A549 (cell line): ENCODE measurements around the gene PLCB1. TPM values are rescaled to one million over a fixed set of nuclear protein-coding genes. Genes with fewer than 3 reads are reported as not detected.

ENCODE experiments used
- ATAC-seq, 2 experiments: fragments of 200-7000 bp in 1 of 2; fragments of >200 bp in 1 of 2; cut with Nextera tagmentation in 1 of 2; cut with Tn5 transposase in 1 of 2; 3 replicates each; pipeline versions ENCODE4 v1.8.0 to v1.9.1; 2018 to 2020; ENCODE audit warnings: mild to moderate bottlenecking in 1 of 2, moderate library complexity in 1 of 2
- CTCF ChIA-PET: fragments of 300-600 bp; sonication (Branson Sonifier 250); formaldehyde crosslinking; extraction: SDS; loops from one replicate; lab custom pipeline; 2021; ENCODE audit warnings: antibody characterized with exemption, inconsistent platforms; lab: Yijun Ruan, JAX
- POLR2A ChIA-PET: fragments of 350-600 bp; formaldehyde crosslinking; extraction: SDS; loops from one replicate; lab custom pipeline; 2021; ENCODE audit warnings: antibody characterized with exemption, inconsistent platforms; lab: Yijun Ruan, JAX
- DNase-seq, 2 experiments: peaks; one replicate each; pipeline versions ENCODE4 v3.0.0 to v3.0.0-alpha.2; 2011 to 2016; ENCODE audit warnings: low read depth in 1 of 2, low spot score in 1 of 2
- FAIRE-seq: peaks from 2 replicates; lab custom pipeline; 2011; peaks lifted over from hg19 to GRCh38; lab: Jason Lieb, UNC
- H3K27ac ChIP-seq, 2 experiments: fragments of >200 bp; sonication (Bioruptor Twin); formaldehyde crosslinking; 3 replicates each; pipeline ENCODE4 v1.5.1; 2016 to 2017
- H3K4me1 ChIP-seq: fragments of >200 bp; sonication (Bioruptor Twin); formaldehyde crosslinking; 3 replicates; pipeline ENCODE4 v1.6.1; 2016
- H3K4me2 ChIP-seq: fragments of >200 bp; sonication (Bioruptor Twin); formaldehyde crosslinking; 3 replicates; pipeline ENCODE4 v1.6.1; 2016
- H3K4me3 ChIP-seq: fragments of >200 bp; sonication (Bioruptor Twin); formaldehyde crosslinking; 3 replicates; pipeline ENCODE4 v1.5.1; 2016
- H3K9me3 ChIP-seq: fragments of >200 bp; sonication (Bioruptor Twin); formaldehyde crosslinking; 3 replicates; pipeline ENCODE4 v1.6.1; 2016
- CBX8 ChIP-seq: fragments of 200-600 bp; sonication (generic); IDR thresholded peaks from 2 replicates; pipeline ENCODE4 v1.6.1; 2016
- CTCF ChIP-seq: fragments of >200 bp; sonication (Bioruptor Twin); formaldehyde crosslinking; IDR thresholded peaks from 3 replicates; pipeline ENCODE4 v1.5.1; 2016
- E2F6 ChIP-seq: IDR thresholded peaks from 2 replicates; pipeline ENCODE4 v1.6.1; 2012; ENCODE audit warnings: low read depth, borderline replicate concordance
- EP300 ChIP-seq, 2 experiments: fragments of >200 bp; sonication (Bioruptor Twin); formaldehyde crosslinking; IDR thresholded peaks; 2 replicates in 1 of 2; 3 replicates in 1 of 2; pipeline ENCODE4 v1.6.1; 2016 to 2017
- FOSB ChIP-seq: fragments of 250-450 bp; sonication (Bioruptor Pico); IDR thresholded peaks from 2 replicates; pipeline ENCODE4 v1.5.0; 2020; ENCODE audit warnings: mild to moderate bottlenecking, moderate library complexity
- GATA3 ChIP-seq: IDR thresholded peaks from 2 replicates; pipeline ENCODE4 v1.6.1; 2012; ENCODE audit warnings: borderline replicate concordance
- HEYL ChIP-seq: fragments of 250-450 bp; sonication (Bioruptor Pico); IDR thresholded peaks from 2 replicates; pipeline ENCODE4 v1.8.0; 2021; ENCODE audit warnings: mild to moderate bottlenecking, moderate library complexity
- HOXA7 ChIP-seq: fragments of 250-450 bp; sonication (Bioruptor Pico); IDR thresholded peaks from 2 replicates; pipeline ENCODE4 v1.5.0; 2020; ENCODE audit warnings: mild to moderate bottlenecking, moderate library complexity
- JUNB ChIP-seq: fragments of >200 bp; sonication (Bioruptor Twin); formaldehyde crosslinking; IDR thresholded peaks from 2 replicates; pipeline ENCODE4 v1.6.1; 2016
- KDM1A ChIP-seq: fragments of 200-600 bp; sonication (generic); IDR thresholded peaks from 2 replicates; pipeline ENCODE4 v1.6.1; 2016; ENCODE audit warnings: low read depth, mild to moderate bottlenecking
- MAX ChIP-seq: IDR thresholded peaks from 2 replicates; pipeline ENCODE4 v1.6.1; 2012
- MAZ ChIP-seq: fragments of 150-350 bp; IDR thresholded peaks from 2 replicates; pipeline ENCODE4 v1.6.1; 2014; ENCODE audit warnings: antibody characterized with exemption, low read depth, low read length, borderline replicate concordance
- NFE2L2 ChIP-seq: fragments of 150-350 bp; conservative IDR thresholded peaks from 2 replicates; pipeline ENCODE4 v1.6.1; 2014; ENCODE audit warnings: low read length
- NR3C1 ChIP-seq: fragments of >200 bp; sonication (Bioruptor Twin); formaldehyde crosslinking; IDR thresholded peaks from 3 replicates; pipeline ENCODE4 v1.6.1; 2017
- PBX3 ChIP-seq: IDR thresholded peaks from 2 replicates; pipeline ENCODE4 v1.6.1; 2012
- PHF8 ChIP-seq: fragments of 200-600 bp; sonication (generic); IDR thresholded peaks from 2 replicates; pipeline ENCODE4 v1.6.1; 2016; ENCODE audit warnings: low read depth, mild to moderate bottlenecking, antibody characterized with exemption, moderate library complexity, borderline replicate concordance
- RAD21 ChIP-seq, 2 experiments: fragments of >200 bp in 1 of 2; sonication (Bioruptor Twin) in 1 of 2; formaldehyde crosslinking in 1 of 2; IDR thresholded peaks in 1 of 2; conservative IDR thresholded peaks in 1 of 2; 2 replicates in 1 of 2; 3 replicates in 1 of 2; pipeline ENCODE4 v1.6.1; 2012 to 2018; ENCODE audit warnings: inconsistent platforms in 1 of 2
- RARB ChIP-seq: fragments of 250-450 bp; sonication (Bioruptor Pico); IDR thresholded peaks from 2 replicates; pipeline ENCODE4 v1.8.0; 2021; ENCODE audit warnings: mild to moderate bottlenecking, moderate library complexity
- RCOR1 ChIP-seq: fragments of 150-350 bp; IDR thresholded peaks from 2 replicates; pipeline ENCODE4 v1.6.1; 2014; ENCODE audit warnings: antibody characterized with exemption, low read length, low read depth
- REST ChIP-seq: fragments of 200-600 bp; sonication (generic); IDR thresholded peaks from 2 replicates; pipeline ENCODE4 v1.6.1; 2016; ENCODE audit warnings: antibody characterized with exemption, mild to moderate bottlenecking, moderate library complexity
- TFCP2L1 ChIP-seq: fragments of 250-450 bp; sonication (Bioruptor Pico); IDR thresholded peaks from 2 replicates; pipeline ENCODE4 v1.5.0; 2021; ENCODE audit warnings: mild to moderate bottlenecking
- USF2 ChIP-seq: fragments of 450-650 bp; IDR thresholded peaks from 2 replicates; pipeline ENCODE4 v1.6.1; 2014; ENCODE audit warnings: antibody characterized with exemption
- ZNF302 ChIP-seq: fragments of 250-450 bp; sonication (Bioruptor Pico); IDR thresholded peaks from 2 replicates; pipeline ENCODE4 v1.9.0; 2021; ENCODE audit warnings: inconsistent platforms, mild to moderate bottlenecking, moderate library complexity
- ZSCAN20 ChIP-seq: fragments of 250-450 bp; sonication (Bioruptor Pico); IDR thresholded peaks from 2 replicates; pipeline ENCODE4 v1.8.0; 2022; ENCODE audit warnings: mild to moderate bottlenecking, moderate library complexity
- WGBS: methylation state at CpG from one replicate; pipeline ENCODE4 v1.1.6; 2017; ENCODE audit errors: missing lambda C conversion rate; 5-methylcytosine and 5-hydroxymethylcytosine counted together
- polyA plus RNA-seq, 4 experiments: library from polyadenylated mRNA; depleted of rRNA in 3 of 4; stranded (reverse); fragments of >200 nt; fragmentation: RNase III in 1 of 4; extraction: RNeasy Plus Mini Kit Qiagen cat#74134 plus additional on column Dnase treatment in 1 of 4; gene quantifications; 2 replicates in 3 of 4; 3 replicates in 1 of 4; pipeline ENCODE4 v1.2.3, GENCODE V29; 2011 to 2017

Gene PLCB1
- polyA plus RNA-seq, 2 of the 4 experiments (the other 2 are of a cell fraction), result 0.97 to 6.3 TPM

- DNase-seq (no peak), FAIRE-seq (no peak), ATAC-seq (no peak)
- TF ChIP-seq FOSB (CRISPR knock-in tag) (no peak), ZNF302 (CRISPR knock-in tag) (no peak), PHF8 (no peak)
- Histone ChIP-seq H3K4me1 (no peaks in the 10 kb centered on the region), H3K27ac (no peak overlapping the region), H3K4me3 (no peak overlapping the region), H3K4me2 (no peak overlapping the region), H3K9me3 (no peaks in the 10 kb centered on the region)
- ChIA-PET POLR2A (no interaction called here), CTCF (interaction anchor here (1.0 kb wide), 1 partner anchor 186 kb away, joined by 3 read pairs; no protein-coding TSS in a partner anchor)
- WGBS, result 34% methylated on average over 5 of the region's 5 CpGs
Measured at GRCh38 chr20:8536262-8536618, 404.2 kb downstream of the PLCB1 start.

- no peak for DNase-seq
- CTCF ChIA-PET, result no interaction called here
Measured at GRCh38 chr20:8540466-8540865, 408.4 kb downstream of the PLCB1 start.

GRCh38 chr20:8542110-8542486 lies 410.0 kb downstream of the PLCB1 start:
- ChIA-PET CTCF (interaction anchor here (1.2 to 1.3 kb wide), 2 partner anchors 12 to 16 kb away, joined by 3 to 4 read pairs; no protein-coding TSS in a partner anchor), POLR2A (no interaction called here)
- H3K27ac ChIP-seq, result no peak overlapping the region
- DNase-seq, result no peak
- H3K9me3 ChIP-seq, result no peaks in the 10 kb centered on the region
- FAIRE-seq, result no peak
- TF ChIP-seq KDM1A (no peak), CTCF (no peak), HOXA7 (CRISPR knock-in tag) (no peak), RCOR1 (no peak), RARB (CRISPR knock-in tag) (no peak), USF2 (no peak), JUNB (no peak), HEYL (CRISPR knock-in tag) (no peak), PBX3 (no peak), RAD21 (conservative IDR thresholded peaks at IDR 0.05 in 1 of 2, IDR thresholded peaks at IDR 0.05 in 1 of 2) (no peak), ZSCAN20 (no peak), CBX8 (no peak), MAZ (no peak), NFE2L2 (no peak), REST (no peak), MAX (no peak), ZNF302 (CRISPR knock-in tag) (no peak), NR3C1 (no peak), GATA3 (no peak)
- H3K4me2 ChIP-seq, result no peak overlapping the region
- H3K4me3 ChIP-seq, result no peak overlapping the region
- H3K4me1 ChIP-seq, result no peaks in the 10 kb centered on the region
- WGBS, result 61% methylated on average over 9 of the region's 9 CpGs
- no peak for ATAC-seq

More at GRCh38 chr20:8540466-8540865, 408.4 kb downstream of the PLCB1 start:
- H3K4me2 ChIP-seq, result no peak overlapping the region
- no peak overlapping the region for H3K27ac ChIP-seq
- TF ChIP-seq EP300 (IDR thresholded peaks at IDR 0.05) (no peak), E2F6 (no peak), TFCP2L1 (CRISPR knock-in tag) (no peak)
- TF ChIP-seq, all 56 proteins: peak for 0
- FAIRE-seq, result no peak
- Histone ChIP-seq H3K4me3 (no peak overlapping the region), H3K4me1 (no peaks in the 10 kb centered on the region), H3K9me3 (no peaks in the 10 kb centered on the region)
- POLR2A ChIA-PET, result no interaction called here
- ATAC-seq, result no peak
